Measurements from ENCODE around the gene WDFY1.

Gene WDFY1

DNA sequence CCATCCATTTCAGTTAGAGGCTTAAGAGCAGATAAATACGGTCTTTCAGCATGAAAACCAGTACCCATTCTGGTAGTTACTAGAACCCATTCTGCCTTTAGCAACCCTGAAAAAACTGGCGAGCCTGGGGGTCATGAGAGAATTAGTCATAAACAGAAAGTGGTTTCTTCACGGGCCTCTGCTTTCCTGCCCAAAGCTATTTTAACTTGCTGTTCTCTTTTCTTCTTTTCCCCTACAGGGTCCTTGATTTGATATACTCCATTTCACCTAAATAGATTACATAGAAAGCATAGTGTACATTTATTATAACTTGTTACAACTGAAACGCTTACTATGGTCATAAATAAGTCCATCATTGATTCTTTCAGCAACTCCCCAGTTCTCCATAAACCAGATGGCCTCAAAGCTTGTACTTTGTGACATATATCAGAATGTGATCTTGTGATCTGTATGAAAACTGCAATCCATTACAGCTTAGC is 48.3 kb downstream of the WDFY1 start (continued):
- TF ChIP-seq, protein P1, sequence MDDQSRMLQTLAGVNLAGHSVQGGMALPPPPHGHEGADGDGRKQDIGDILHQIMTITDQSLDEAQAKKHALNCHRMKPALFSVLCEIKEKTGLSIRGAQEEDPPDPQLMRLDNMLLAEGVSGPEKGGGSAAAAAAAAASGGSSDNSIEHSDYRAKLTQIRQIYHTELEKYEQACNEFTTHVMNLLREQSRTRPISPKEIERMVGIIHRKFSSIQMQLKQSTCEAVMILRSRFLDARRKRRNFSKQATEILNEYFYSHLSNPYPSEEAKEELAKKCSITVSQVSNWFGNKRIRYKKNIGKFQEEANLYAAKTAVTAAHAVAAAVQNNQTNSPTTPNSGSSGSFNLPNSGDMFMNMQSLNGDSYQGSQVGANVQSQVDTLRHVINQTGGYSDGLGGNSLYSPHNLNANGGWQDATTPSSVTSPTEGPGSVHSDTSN (CRISPR knock-in tag; IDR thresholded peaks at IDR 0.05): no peak
- TF ChIP-seq, protein P2, sequence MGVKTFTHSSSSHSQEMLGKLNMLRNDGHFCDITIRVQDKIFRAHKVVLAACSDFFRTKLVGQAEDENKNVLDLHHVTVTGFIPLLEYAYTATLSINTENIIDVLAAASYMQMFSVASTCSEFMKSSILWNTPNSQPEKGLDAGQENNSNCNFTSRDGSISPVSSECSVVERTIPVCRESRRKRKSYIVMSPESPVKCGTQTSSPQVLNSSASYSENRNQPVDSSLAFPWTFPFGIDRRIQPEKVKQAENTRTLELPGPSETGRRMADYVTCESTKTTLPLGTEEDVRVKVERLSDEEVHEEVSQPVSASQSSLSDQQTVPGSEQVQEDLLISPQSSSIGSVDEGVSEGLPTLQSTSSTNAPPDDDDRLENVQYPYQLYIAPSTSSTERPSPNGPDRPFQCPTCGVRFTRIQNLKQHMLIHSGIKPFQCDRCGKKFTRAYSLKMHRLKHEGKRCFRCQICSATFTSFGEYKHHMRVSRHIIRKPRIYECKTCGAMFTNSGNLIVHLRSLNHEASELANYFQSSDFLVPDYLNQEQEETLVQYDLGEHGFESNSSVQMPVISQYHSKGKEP (tag by site-specific recombination; IDR thresholded peaks at IDR 0.05): no peak
- TF ChIP-seq ZNF549 (tag by site-specific recombination; IDR thresholded peaks at IDR 0.05): no peak
- no peak for TF ChIP-seq EGR2 (tag by site-specific recombination; IDR thresholded peaks at IDR 0.05; ENCODE audit: low read depth)
- TF ChIP-seq ZNF248 (tag by site-specific recombination; IDR thresholded peaks at IDR 0.05): no peak
- no peak for TF ChIP-seq ZNF184 (tag by site-specific recombination; IDR thresholded peaks at IDR 0.05)
- TF ChIP-seq YY2 (tag by site-specific recombination; IDR thresholded peaks at IDR 0.05): no peak

DNA sequence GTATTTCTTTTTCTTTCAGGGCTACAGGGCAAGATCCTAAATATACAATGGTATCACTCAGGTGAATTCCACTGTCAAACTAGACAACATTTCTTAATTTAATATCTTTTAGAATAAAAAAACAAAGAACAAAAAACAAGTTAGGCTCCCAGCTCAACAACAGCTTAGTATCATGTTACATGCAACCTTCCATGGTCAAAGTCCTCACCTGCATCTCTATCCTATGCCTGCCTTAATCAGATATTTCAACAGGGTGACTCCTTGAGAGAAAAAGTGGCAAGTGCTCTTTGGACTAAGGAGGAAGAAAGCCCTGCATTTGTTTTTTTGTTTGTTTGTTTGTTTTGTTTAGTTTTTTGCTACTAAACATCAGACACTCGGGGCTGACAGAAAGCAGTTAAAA is 50.2 kb downstream of the WDFY1 start:
- POLR2A ChIA-PET: no interaction called here
- TF ChIP-seq ZNF549 (tag by site-specific recombination; IDR thresholded peaks at IDR 0.05): no peak
- H3K36me3 ChIP-seq (ENCODE audit: control insufficient read depth in 2 of 2, insufficient read depth in 1 of 2, low read length in 2 of 2): peaks cover 3 to 60% of the 10 kb centered on the region in 2 experiments

DNA sequence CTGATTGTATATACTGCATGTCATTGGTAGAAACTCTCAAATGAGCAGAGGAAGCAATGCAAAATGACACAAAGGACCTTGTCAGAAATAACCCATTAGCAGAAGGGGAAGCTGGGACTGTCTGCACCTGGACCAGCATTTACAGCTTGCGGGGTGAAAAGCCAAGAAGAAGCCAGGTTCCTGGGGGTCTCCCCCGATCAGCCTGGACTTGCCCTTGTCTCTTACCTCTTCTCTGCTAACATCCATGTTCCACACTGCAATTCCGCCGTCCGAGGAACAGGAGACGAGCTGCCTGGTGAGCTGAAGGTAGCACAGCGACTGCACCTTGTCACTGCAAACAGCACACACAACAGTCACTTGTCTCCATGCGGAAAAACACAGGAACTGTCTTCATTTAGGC is 51.1 kb downstream of the WDFY1 start:
- no peak overlapping the region for H3K27ac ChIP-seq (ENCODE audit: extremely low read depth, low read depth, low read length)
- TF ChIP-seq ZNF785 (tag by site-specific recombination; IDR thresholded peaks at IDR 0.05) (no peak), ZNF404 (tag by site-specific recombination; IDR thresholded peaks at IDR 0.05) (no peak), ZNF324 (tag by site-specific recombination; IDR thresholded peaks at IDR 0.05) (no peak), ZNF792 (tag by site-specific recombination; IDR thresholded peaks at IDR 0.05) (no peak), ZNF140 (tag by site-specific recombination; IDR thresholded peaks at IDR 0.05) (no peak)
- ChIA-PET CTCF (no interaction called here), POLR2A (no interaction called here)
- H3K4me1 ChIP-seq (ENCODE audit: control insufficient read depth, insufficient read depth, low read length): no peaks in the 10 kb centered on the region
- no peak overlapping the region for H3K4me3 ChIP-seq (ENCODE audit: low read depth, low read length)
- peaks cover 0 to 60% of the 10 kb centered on the region in 2 experiments for H3K36me3 ChIP-seq (ENCODE audit: control insufficient read depth in 2 of 2, insufficient read depth in 1 of 2, low read length in 2 of 2)
- no peaks in the 10 kb centered on the region for H3K9me3 ChIP-seq (ENCODE audit: control insufficient read depth, insufficient read depth, low read depth, low read length)

More for the DNA sequence above, 50.2 kb downstream of the WDFY1 start:
- H3K4me1 ChIP-seq (ENCODE audit: control insufficient read depth, insufficient read depth, low read length): no peaks in the 10 kb centered on the region
- H3K9me3 ChIP-seq (ENCODE audit: control insufficient read depth, insufficient read depth, low read depth, low read length): no peaks in the 10 kb centered on the region
- CTCF ChIA-PET: interaction anchor here (0.5 to 0.6 kb wide), 3 partner anchors 34 to 1312 kb away, joined by 3 read pairs; no protein-coding TSS in a partner anchor
- H3K4me3 ChIP-seq (ENCODE audit: low read depth, low read length): no peak overlapping the region
- no peak overlapping the region for H3K27ac ChIP-seq (ENCODE audit: extremely low read depth, low read depth, low read length)

DNA sequence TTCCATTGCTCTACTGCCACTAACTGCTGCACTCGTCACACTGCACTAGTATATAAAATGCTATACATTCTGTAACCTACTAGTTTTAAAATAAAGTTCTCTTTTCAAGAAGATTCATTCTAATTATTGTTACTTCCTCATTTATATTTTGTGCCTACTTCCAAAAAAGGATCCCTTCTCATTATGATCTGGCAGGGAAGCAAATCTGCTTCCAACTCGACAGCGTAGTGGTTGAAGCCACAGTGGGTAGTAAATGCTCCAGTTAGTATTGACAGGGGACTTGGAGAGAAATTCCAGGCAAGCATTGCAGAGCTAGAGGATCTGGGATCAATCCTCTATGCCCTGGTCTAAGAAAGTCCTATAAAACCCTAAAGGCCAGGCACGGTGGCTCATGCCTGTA is 54.4 kb downstream of the WDFY1 start:
- no peaks in the 10 kb centered on the region for H3K9me3 ChIP-seq (ENCODE audit: control insufficient read depth, insufficient read depth, low read depth, low read length)
- H3K36me3 ChIP-seq (ENCODE audit: control insufficient read depth in 2 of 2, insufficient read depth in 1 of 2, low read length in 2 of 2): peaks cover 3 to 54% of the 10 kb centered on the region in 2 experiments
- no peak for TF ChIP-seq ZNF707 (tag by site-specific recombination; IDR thresholded peaks at IDR 0.05)
- no peak for TF ChIP-seq WT1 (tag by site-specific recombination; IDR thresholded peaks at IDR 0.05)
- TF ChIP-seq ZNF416 (tag by site-specific recombination; IDR thresholded peaks at IDR 0.05): no peak
- no peak for TF ChIP-seq RBAK (tag by site-specific recombination; IDR thresholded peaks at IDR 0.05)
- TF ChIP-seq ZNF510 (tag by site-specific recombination; IDR thresholded peaks at IDR 0.05; ENCODE audit: insufficient replicate concordance): no peak
- TF ChIP-seq TRIM28 (IDR thresholded peaks at IDR 0.05; ENCODE audit: borderline replicate concordance, low read length): no peak
- no peak for TF ChIP-seq ZNF830 (tag by site-specific recombination; IDR thresholded peaks at IDR 0.05; ENCODE audit: low read depth)
- no peak for TF ChIP-seq ZNF792 (tag by site-specific recombination; IDR thresholded peaks at IDR 0.05)
- TF ChIP-seq ZNF621 (tag by site-specific recombination; IDR thresholded peaks at IDR 0.05): no peak
- TF ChIP-seq, protein P3, sequence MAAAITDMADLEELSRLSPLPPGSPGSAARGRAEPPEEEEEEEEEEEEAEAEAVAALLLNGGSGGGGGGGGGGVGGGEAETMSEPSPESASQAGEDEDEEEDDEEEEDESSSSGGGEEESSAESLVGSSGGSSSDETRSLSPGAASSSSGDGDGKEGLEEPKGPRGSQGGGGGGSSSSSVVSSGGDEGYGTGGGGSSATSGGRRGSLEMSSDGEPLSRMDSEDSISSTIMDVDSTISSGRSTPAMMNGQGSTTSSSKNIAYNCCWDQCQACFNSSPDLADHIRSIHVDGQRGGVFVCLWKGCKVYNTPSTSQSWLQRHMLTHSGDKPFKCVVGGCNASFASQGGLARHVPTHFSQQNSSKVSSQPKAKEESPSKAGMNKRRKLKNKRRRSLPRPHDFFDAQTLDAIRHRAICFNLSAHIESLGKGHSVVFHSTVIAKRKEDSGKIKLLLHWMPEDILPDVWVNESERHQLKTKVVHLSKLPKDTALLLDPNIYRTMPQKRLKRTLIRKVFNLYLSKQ (tag by site-specific recombination; IDR thresholded peaks at IDR 0.05; ENCODE audit: borderline replicate concordance): no peak
- TF ChIP-seq ZNF341 (tag by site-specific recombination; IDR thresholded peaks at IDR 0.05; ENCODE audit: low read depth): no peak
- TF ChIP-seq ZXDB (tag by site-specific recombination; IDR thresholded peaks at IDR 0.05): no peak
- no peak for TF ChIP-seq ZNF155 (tag by site-specific recombination; IDR thresholded peaks at IDR 0.05)
- no peak for TF ChIP-seq YY2 (tag by site-specific recombination; IDR thresholded peaks at IDR 0.05)
- TF ChIP-seq MZF1 (tag by site-specific recombination; IDR thresholded peaks at IDR 0.05; ENCODE audit: borderline replicate concordance): no peak
- POLR2A ChIA-PET: no interaction called here
- H3K27ac ChIP-seq (ENCODE audit: extremely low read depth, low read depth, low read length): no peak overlapping the region
- H3K4me1 ChIP-seq (ENCODE audit: control insufficient read depth, insufficient read depth, low read length): no peaks in the 10 kb centered on the region
- no peak overlapping the region for H3K4me3 ChIP-seq (ENCODE audit: low read depth, low read length)
- CTCF ChIA-PET: no interaction called here
